Fibroblast of skin of right biceps (primary cell): ENCODE data around the gene KIFBP.

Experiments
- DNase-seq: peaks from one replicate; pipeline ENCODE4 v3.0.0-alpha.2; 2013

The KIFBP gene

GRCh38 chr10:69052736-69053135, 64.1 kb downstream of the KIFBP start:
- DNase-seq = no peak

DNA sequence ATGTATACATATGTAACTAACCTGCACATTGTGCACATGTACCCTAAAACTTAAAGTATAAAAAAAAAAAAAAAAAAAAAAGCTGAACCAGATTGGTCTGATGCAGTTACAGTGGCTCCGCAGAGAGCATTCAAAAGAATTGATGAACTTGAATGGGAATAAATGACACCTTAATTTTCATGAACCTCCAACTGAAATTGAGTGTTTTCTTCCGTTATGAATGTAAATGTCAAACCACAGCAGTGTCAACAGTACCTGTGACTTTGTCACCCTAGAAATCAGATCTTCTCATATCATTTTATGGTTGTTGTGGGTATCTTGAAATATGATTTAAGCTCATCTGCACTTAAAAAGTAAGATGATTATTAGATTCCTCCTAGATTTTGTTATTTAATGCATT, 66.6 kb downstream of the KIFBP start:
- no peak for DNase-seq

GRCh38 chr10:69056129-69056528, 67.5 kb downstream of the KIFBP start:
- no peak for DNase-seq

GRCh38 chr10:69056536-69057260, 68.1 kb downstream of the KIFBP start:
- no peak for DNase-seq

DNA sequence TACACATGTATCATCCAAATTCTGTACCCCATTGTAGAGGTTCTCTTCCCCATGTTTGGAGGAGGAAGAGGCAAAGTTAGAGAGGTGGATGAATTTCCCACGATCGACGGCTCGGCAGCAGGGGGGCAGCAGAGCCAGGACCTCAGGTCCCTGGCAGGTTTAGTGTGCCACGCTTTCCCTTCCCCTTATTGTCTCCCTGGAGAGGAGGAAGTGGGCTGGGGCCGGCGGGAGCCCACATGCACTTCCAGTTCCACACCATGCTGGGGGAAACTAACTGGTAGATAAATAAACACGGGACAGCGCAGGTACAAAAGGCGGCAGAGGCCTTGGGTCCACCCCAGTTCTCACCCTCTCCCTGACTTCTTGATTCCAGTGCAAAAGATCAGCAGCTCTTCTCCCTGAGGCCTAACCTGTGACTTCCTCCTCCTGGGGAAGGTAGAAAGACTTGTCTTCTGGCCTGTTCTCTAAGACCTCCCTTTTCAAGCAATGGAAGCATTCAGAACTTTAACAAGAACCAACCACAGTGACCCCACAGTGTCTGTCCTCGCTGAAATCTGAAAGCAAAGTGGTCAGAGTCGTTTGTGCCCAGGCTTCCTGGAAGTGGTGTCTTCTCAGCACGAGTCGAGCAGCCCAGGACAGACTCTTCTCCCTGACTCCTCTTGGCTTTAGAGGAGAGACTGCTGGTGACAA, 68.8 kb downstream of the KIFBP start:
- no peak for DNase-seq

GRCh38 chr10:69057951-69058297, 69.3 kb downstream of the KIFBP start:
- DNase-seq = peak; percentile 79

DNA sequence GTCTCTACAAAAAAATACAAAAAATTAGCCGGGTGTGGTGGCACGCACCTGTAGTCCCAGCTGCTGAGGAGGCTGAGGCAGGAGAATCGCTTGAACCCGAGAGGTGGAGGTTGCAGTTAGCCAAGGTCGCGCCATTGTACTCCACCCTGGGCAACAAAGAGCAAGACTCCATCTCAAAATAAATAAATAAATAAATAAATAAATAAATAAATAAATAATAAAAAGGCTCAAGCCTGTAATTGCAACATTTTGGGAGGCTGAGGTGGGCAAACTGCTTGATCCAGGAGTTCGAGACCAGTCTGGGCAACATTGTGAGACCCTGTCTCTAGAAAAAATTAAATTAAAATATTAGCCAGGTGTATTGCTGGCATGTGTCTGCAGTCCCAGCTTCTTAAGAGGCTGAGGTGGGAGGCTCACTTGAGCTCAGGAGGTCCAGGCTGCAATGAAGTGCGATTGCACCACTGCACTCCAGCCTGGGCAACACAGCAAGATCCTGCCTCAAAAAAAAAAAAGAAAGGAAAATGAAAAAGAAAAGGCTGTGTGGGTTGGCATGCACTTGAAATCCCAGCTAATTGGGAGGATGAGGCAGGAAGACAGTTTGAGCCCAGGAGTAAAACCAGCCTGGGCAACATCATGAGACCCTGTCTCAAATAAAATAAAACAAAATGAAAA, 71.7 kb downstream of the KIFBP start:
- DNase-seq = no peak

- DNase-seq = peak; percentile 97
These were observed 72.9 kb downstream of the KIFBP start for GRCh38 chr10:69061305-69062161.

GRCh38 chr10:69062901-69063300, 74.3 kb downstream of the KIFBP start:
- DNase-seq = no peak

DNA sequence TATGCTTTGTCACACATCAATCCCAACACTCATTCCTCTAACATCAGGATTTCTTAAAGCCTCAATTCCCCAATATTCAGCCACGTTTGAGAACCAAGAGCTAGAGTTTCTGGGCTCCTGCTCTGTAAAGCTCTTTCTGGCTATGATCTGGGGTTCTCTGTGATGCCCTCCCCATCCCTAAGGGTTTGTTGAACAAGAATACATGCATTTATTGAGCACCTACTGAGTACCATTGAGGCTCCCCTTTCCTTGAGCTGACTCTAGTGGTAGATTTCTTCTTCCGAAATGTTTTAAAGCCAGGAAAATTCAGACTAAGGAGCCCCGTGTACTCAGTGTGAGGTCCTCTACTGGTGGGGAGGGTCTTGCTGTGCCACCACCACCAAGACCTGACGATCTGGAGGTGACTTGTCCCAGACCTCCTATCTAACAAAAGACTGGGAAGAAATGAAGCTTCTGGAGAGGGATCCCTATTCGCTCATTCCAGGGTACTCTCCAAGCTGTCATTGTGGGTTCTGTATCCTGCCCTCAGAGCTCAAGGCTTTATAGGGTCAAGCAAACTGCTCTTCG, 76.2 kb downstream of the KIFBP start:
- DNase-seq = no peak

- peak; percentile 72 for DNase-seq
These were observed 77.1 kb downstream of the KIFBP start for GRCh38 chr10:69065406-69066361.
